HG02938 (cell line): ENCODE data around the gene ZFAND6.

ENCODE experiments used
- ATAC-seq: cut with Tn5 transposase; IDR thresholded peaks from one replicate; pipeline ENCODE4 v1.9.1; 2021; ENCODE audit warnings: mild to moderate bottlenecking, moderate library complexity; ENCODE audit not compliant: unreplicated experiment

The ZFAND6 gene

GRCh38 chr15:80167936-80168335, 108.5 kb downstream of the ZFAND6 start:
- no peak for ATAC-seq

GRCh38 chr15:80168421-80168820, 108.9 kb downstream of the ZFAND6 start:
- ATAC-seq = no peak

- no peak for ATAC-seq
Observed at GRCh38 chr15:80169768-80170357, 110.4 kb downstream of the ZFAND6 start.

- ATAC-seq = no peak
Observed at GRCh38 chr15:80170596-80170995, 111.1 kb downstream of the ZFAND6 start.

- ATAC-seq = no peak
Observed at GRCh38 chr15:80171787-80172186, 112.3 kb downstream of the ZFAND6 start.

GRCh38 chr15:80172401-80172800, 112.9 kb downstream of the ZFAND6 start:
- ATAC-seq = no peak

GRCh38 chr15:80173022-80173759, 113.7 kb downstream of the ZFAND6 start:
- peak; percentile 61 for ATAC-seq

- no peak for ATAC-seq
Observed at GRCh38 chr15:80174017-80174746, 114.7 kb downstream of the ZFAND6 start.

GRCh38 chr15:80175436-80175835, 116.0 kb downstream of the ZFAND6 start:
- no peak for ATAC-seq

GRCh38 chr15:80176443-80176842, 117.0 kb downstream of the ZFAND6 start:
- no peak for ATAC-seq

GRCh38 chr15:80177156-80177555, 117.7 kb downstream of the ZFAND6 start:
- no peak for ATAC-seq

GRCh38 chr15:80179025-80179759, 119.7 kb downstream of the ZFAND6 start:
- no peak for ATAC-seq

- no peak for ATAC-seq
Observed at GRCh38 chr15:80179935-80180334, 120.5 kb downstream of the ZFAND6 start.

GRCh38 chr15:80180468-80180867, 121.0 kb downstream of the ZFAND6 start:
- no peak for ATAC-seq

GRCh38 chr15:80180986-80181385, 121.5 kb downstream of the ZFAND6 start:
- ATAC-seq = no peak

GRCh38 chr15:80182611-80183261, 123.3 kb downstream of the ZFAND6 start:
- ATAC-seq = no peak

GRCh38 chr15:80183306-80183705, 123.8 kb downstream of the ZFAND6 start:
- no peak for ATAC-seq

GRCh38 chr15:80183886-80184285, 124.4 kb downstream of the ZFAND6 start:
- no peak for ATAC-seq

- ATAC-seq = no peak
Observed at GRCh38 chr15:80184554-80184953, 125.1 kb downstream of the ZFAND6 start.

GRCh38 chr15:80185152-80185551, 125.7 kb downstream of the ZFAND6 start:
- ATAC-seq = no peak

- ATAC-seq = no peak
Observed at GRCh38 chr15:80186066-80186465, 126.6 kb downstream of the ZFAND6 start.
